Trophoblast cell (in vitro differentiated cells and primary cell): ENCODE measurements around the gene SHPK.

Source experiments
- DNase-seq, 2 donors: peaks; one replicate each; pipeline ENCODE4 v3.0.0-alpha.2; 2016
- H2AFZ ChIP-seq: 2 replicates; pipeline ENCODE4 v1.6.1; 2013; ENCODE audit warnings: low read length, moderate library complexity, mild to moderate bottlenecking; ENCODE audit not compliant: insufficient read depth, poor library complexity
- H2AK5ac ChIP-seq: 2 replicates; pipeline ENCODE4 v1.6.1; 2013; ENCODE audit warnings: mild to moderate bottlenecking, low read length
- H2BK120ac ChIP-seq: 2 replicates; pipeline ENCODE4 v1.6.1; 2013; ENCODE audit warnings: low read length, mild to moderate bottlenecking, moderate library complexity; ENCODE audit not compliant: insufficient read depth, poor library complexity
- H2BK12ac ChIP-seq: 2 replicates; pipeline ENCODE4 v1.6.1; 2013; ENCODE audit warnings: mild to moderate bottlenecking, low read length, moderate library complexity
- H2BK5ac ChIP-seq: 2 replicates; pipeline ENCODE4 v1.6.1; 2013; ENCODE audit warnings: low read length, low read depth, moderate library complexity, mild to moderate bottlenecking; ENCODE audit not compliant: poor library complexity
- H3K14ac ChIP-seq: 2 replicates; pipeline ENCODE4 v1.6.1; 2013; ENCODE audit warnings: mild to moderate bottlenecking, low read length
- H3K18ac ChIP-seq: 2 replicates; pipeline ENCODE4 v1.6.1; 2013; ENCODE audit warnings: mild to moderate bottlenecking, low read length
- H3K23ac ChIP-seq: 2 replicates; pipeline ENCODE4 v1.6.1; 2013; ENCODE audit warnings: low read length
- H3K27ac ChIP-seq: 2 replicates; pipeline ENCODE4 v1.5.1; 2013; ENCODE audit warnings: low read depth, mild to moderate bottlenecking, inconsistent platforms, low read length, moderate library complexity
- H3K27me3 ChIP-seq: 2 replicates; pipeline ENCODE4 v1.6.1; 2013; ENCODE audit warnings: inconsistent platforms, mild to moderate bottlenecking, low read length, moderate library complexity; ENCODE audit not compliant: insufficient read depth
- H3K36me3 ChIP-seq, 2 experiments: 1 replicate in 1 of 2; 2 replicates in 1 of 2; pipeline ENCODE4 v1.6.1; 2013; ENCODE audit warnings: low read length in 2 of 2, mild to moderate bottlenecking in 2 of 2, moderate library complexity in 1 of 2; ENCODE audit not compliant: insufficient read depth in 2 of 2, control insufficient read depth in 1 of 2
- H3K4ac ChIP-seq: 2 replicates; pipeline ENCODE4 v1.6.1; 2013; ENCODE audit warnings: low read depth, mild to moderate bottlenecking, low read length, moderate library complexity
- H3K4me1 ChIP-seq, 2 experiments: 1 replicate in 1 of 2; 2 replicates in 1 of 2; pipeline ENCODE4 v1.6.1; 2013; ENCODE audit warnings: low read length in 2 of 2, mild to moderate bottlenecking in 2 of 2, moderate library complexity in 1 of 2; ENCODE audit not compliant: insufficient read depth in 2 of 2, control insufficient read depth in 1 of 2
- H3K4me2 ChIP-seq: 2 replicates; pipeline ENCODE4 v1.6.1; 2013; ENCODE audit warnings: inconsistent platforms, mild to moderate bottlenecking, low read length, moderate library complexity
- H3K4me3 ChIP-seq: 2 replicates; pipeline ENCODE4 v1.5.1; 2013; ENCODE audit warnings: mild to moderate bottlenecking, low read depth, low read length, inconsistent platforms
- H3K79me1 ChIP-seq: one replicate; pipeline ENCODE4 v1.6.1; 2013; ENCODE audit warnings: low read length
- H3K79me2 ChIP-seq: 2 replicates; pipeline ENCODE4 v1.6.1; 2013; ENCODE audit warnings: low read length, mild to moderate bottlenecking; ENCODE audit not compliant: control insufficient read depth, insufficient read depth, poor library complexity
- H3K9ac ChIP-seq: 2 replicates; pipeline ENCODE4 v1.6.1; 2013; ENCODE audit warnings: mild to moderate bottlenecking, low read length
- H3K9me3 ChIP-seq: 2 replicates; pipeline ENCODE4 v1.6.1; 2013; ENCODE audit warnings: low read depth, mild to moderate bottlenecking, control low read depth, inconsistent platforms, low read length; ENCODE audit not compliant: insufficient read depth
- H4K12ac ChIP-seq: 2 replicates; pipeline ENCODE4 v1.6.1; 2013; ENCODE audit warnings: low read depth, mild to moderate bottlenecking, low read length, moderate library complexity
- H4K8ac ChIP-seq: 2 replicates; pipeline ENCODE4 v1.6.1; 2013; ENCODE audit warnings: low read depth, mild to moderate bottlenecking, low read length, moderate library complexity
- H4K91ac ChIP-seq: one replicate; pipeline ENCODE4 v1.6.1; 2013; ENCODE audit warnings: low read depth, mild to moderate bottlenecking, low read length, moderate library complexity
- WGBS: extraction: QIAGEN DNeasy Blood & Tissue Kit; methylation state at CpG from one replicate; pipeline ENCODE4 v1.1.7; 2013; ENCODE audit warnings: missing lambda C conversion rate; ENCODE audit not compliant: insufficient read length, insufficient coverage; ENCODE audit errors: extremely low coverage; 5-methylcytosine and 5-hydroxymethylcytosine counted together

The SHPK gene

GRCh38 chr17:3600529-3601205 is 35.4 kb downstream of the SHPK start:
- no peaks in the 10 kb centered on the region for H3K79me2 ChIP-seq
- H3K4ac ChIP-seq, result no peak overlapping the region
- peaks cover 0 to 2% of the 10 kb centered on the region in 2 experiments for H3K36me3 ChIP-seq
- no peak overlapping the region for H3K27ac ChIP-seq
- H2BK120ac ChIP-seq, result no peak overlapping the region
- H2AK5ac ChIP-seq, result no peak overlapping the region
- H2AFZ ChIP-seq, result no peak overlapping the region
- no peak for DNase-seq
- H3K18ac ChIP-seq, result no peak overlapping the region
- H3K9me3 ChIP-seq, result no peaks in the 10 kb centered on the region
- no peaks in the 10 kb centered on the region for H3K4me1 ChIP-seq
- WGBS, result no CpG with 5 or more reads among the region's 15 CpGs
- no peak overlapping the region for H4K12ac ChIP-seq
- no peaks in the 10 kb centered on the region for H3K79me1 ChIP-seq
- H2BK12ac ChIP-seq, result no peak overlapping the region
- no peak overlapping the region for H4K91ac ChIP-seq
- H3K4me3 ChIP-seq, result no peak overlapping the region
- no peak overlapping the region for H2BK5ac ChIP-seq
- H3K14ac ChIP-seq, result no peak overlapping the region
- H3K27me3 ChIP-seq, result no peaks in the 10 kb centered on the region
- no peak overlapping the region for H4K8ac ChIP-seq
- no peak overlapping the region for H3K9ac ChIP-seq
- H3K4me2 ChIP-seq, result no peak overlapping the region
- no peak overlapping the region for H3K23ac ChIP-seq

- H3K4ac ChIP-seq, result no peak overlapping the region
- no peak overlapping the region for H4K8ac ChIP-seq
- no peak for DNase-seq
- H2BK120ac ChIP-seq, result no peak overlapping the region
- no peak overlapping the region for H3K9ac ChIP-seq
- no CpG with 5 or more reads among the region's 13 CpGs for WGBS
- H3K27ac ChIP-seq, result no peak overlapping the region
- H3K79me1 ChIP-seq, result no peaks in the 10 kb centered on the region
- H3K4me3 ChIP-seq, result no peak overlapping the region
- no peaks in the 10 kb centered on the region for H3K9me3 ChIP-seq
- no peak overlapping the region for H2AK5ac ChIP-seq
- H2AFZ ChIP-seq, result no peak overlapping the region
- H3K4me1 ChIP-seq, result peaks cover 0 to 2% of the 10 kb centered on the region in 2 experiments
- no peaks in the 10 kb centered on the region for H3K27me3 ChIP-seq
- H4K91ac ChIP-seq, result no peak overlapping the region
- H2BK12ac ChIP-seq, result no peak overlapping the region
- H3K36me3 ChIP-seq, result peaks cover 0 to 2% of the 10 kb centered on the region in 2 experiments
- no peak overlapping the region for H3K23ac ChIP-seq
- no peak overlapping the region for H4K12ac ChIP-seq
- no peaks in the 10 kb centered on the region for H3K79me2 ChIP-seq
- H3K14ac ChIP-seq, result no peak overlapping the region
- H3K18ac ChIP-seq, result no peak overlapping the region
- no peak overlapping the region for H3K4me2 ChIP-seq
- H2BK5ac ChIP-seq, result no peak overlapping the region
These were observed 38.0 kb downstream of the SHPK start for GRCh38 chr17:3598078-3598477.

DNA sequence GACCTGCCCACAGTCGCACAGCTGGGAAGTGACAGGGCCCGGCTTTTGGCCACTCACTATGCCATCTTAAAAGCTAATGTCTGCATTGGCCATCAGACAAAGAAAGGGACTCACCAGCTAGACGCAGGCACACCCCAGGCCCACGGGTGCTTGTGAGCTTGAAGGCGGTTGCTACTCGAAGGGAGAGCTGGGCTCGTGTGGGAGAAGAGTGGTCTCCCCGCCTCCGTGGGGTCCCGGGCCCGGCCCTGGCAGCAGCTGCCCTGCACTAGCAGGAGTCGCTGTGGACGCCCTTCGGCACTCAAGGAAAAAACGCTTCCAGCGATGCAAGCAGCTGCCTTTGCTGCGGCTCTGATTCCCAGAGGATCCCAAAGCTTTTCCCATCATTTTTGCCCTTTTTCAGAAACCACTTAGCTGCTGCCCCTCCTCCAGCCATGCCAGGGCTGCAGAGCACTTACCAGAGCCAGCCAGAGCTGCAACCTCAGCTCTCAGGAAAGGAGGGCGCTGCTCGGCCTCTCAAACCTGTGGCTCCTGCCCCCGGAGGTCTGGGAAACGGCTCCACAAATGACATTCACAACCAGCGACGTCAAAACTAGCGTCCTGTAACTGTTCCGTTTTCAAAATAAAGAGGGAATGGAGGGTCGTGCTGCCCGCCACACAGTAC is 39.1 kb downstream of the SHPK start:
- Histone ChIP-seq H3K79me2 (no peaks in the 10 kb centered on the region), H3K4me3 (no peak overlapping the region), H2AK5ac (no peak overlapping the region), H2BK120ac (no peak overlapping the region), H2AFZ (no peak overlapping the region), H3K4ac (no peak overlapping the region), H2BK5ac (no peak overlapping the region), H3K36me3 (peaks cover 0 to 2% of the 10 kb centered on the region in 2 experiments), H3K4me2 (no peak overlapping the region), H3K4me1 (peaks cover 0 to 2% of the 10 kb centered on the region in 2 experiments), H3K27ac (no peak overlapping the region), H4K8ac (no peak overlapping the region), H3K79me1 (no peaks in the 10 kb centered on the region), H3K18ac (no peak overlapping the region), H2BK12ac (no peak overlapping the region), H3K14ac (no peak overlapping the region), H3K9me3 (no peaks in the 10 kb centered on the region), H3K23ac (no peak overlapping the region), H4K12ac (no peak overlapping the region), H3K27me3 (no peaks in the 10 kb centered on the region), H4K91ac (no peak overlapping the region), H3K9ac (no peak overlapping the region)
- DNase-seq, result no peak
- no CpG with 5 or more reads among the region's 27 CpGs for WGBS

DNA sequence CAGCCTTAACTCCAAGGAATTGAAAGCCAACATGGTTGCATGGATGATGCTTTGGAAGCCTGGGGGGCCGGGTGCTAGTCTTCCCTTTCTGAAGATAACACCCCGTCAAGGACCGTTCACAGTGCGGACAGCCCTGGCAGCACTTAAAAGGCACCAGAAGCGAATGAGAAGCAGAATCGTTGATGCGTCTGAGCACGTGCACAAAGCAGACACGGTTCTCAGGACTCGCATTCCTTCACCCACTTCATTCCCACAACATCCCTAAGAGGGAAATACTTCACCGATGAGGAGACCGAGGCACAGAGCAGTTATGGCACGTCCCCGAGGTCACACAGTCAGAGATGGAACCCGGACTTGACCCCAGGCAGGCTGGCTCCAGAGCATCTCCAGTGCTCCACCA is 41.1 kb downstream of the SHPK start:
- H2AK5ac ChIP-seq, result no peak overlapping the region
- H3K27me3 ChIP-seq, result no peaks in the 10 kb centered on the region
- H3K4me1 ChIP-seq, result peaks cover 0 to 2% of the 10 kb centered on the region in 2 experiments
- no peaks in the 10 kb centered on the region for H3K79me2 ChIP-seq
- H3K18ac ChIP-seq, result no peak overlapping the region
- H3K23ac ChIP-seq, result no peak overlapping the region
- H2BK12ac ChIP-seq, result no peak overlapping the region
- H3K4me2 ChIP-seq, result no peak overlapping the region
- H2BK120ac ChIP-seq, result no peak overlapping the region
- H3K79me1 ChIP-seq, result no peaks in the 10 kb centered on the region
- no peak overlapping the region for H4K91ac ChIP-seq
- no peak overlapping the region for H4K8ac ChIP-seq
- no peak overlapping the region for H2BK5ac ChIP-seq
- no peak for DNase-seq
- no CpG with 5 or more reads among the region's 15 CpGs for WGBS
- no peak overlapping the region for H2AFZ ChIP-seq
- no peak overlapping the region for H3K14ac ChIP-seq
- H4K12ac ChIP-seq, result no peak overlapping the region
- peaks cover 2% of the 10 kb centered on the region for H3K9me3 ChIP-seq
- no peak overlapping the region for H3K27ac ChIP-seq
- no peak overlapping the region for H3K4ac ChIP-seq
- no peak overlapping the region for H3K9ac ChIP-seq
- peaks cover 0 to 2% of the 10 kb centered on the region in 2 experiments for H3K36me3 ChIP-seq
- no peak overlapping the region for H3K4me3 ChIP-seq
